Trophoblast cell (in vitro differentiated cells and primary cell): ENCODE measurements around the gene FNDC3A.

Experiments
- DNase-seq, 2 donors: peaks; one replicate each; pipeline ENCODE4 v3.0.0-alpha.2; 2016
- H2AFZ ChIP-seq: 2 replicates; pipeline ENCODE4 v1.6.1; 2013; ENCODE audit warnings: low read length, moderate library complexity, mild to moderate bottlenecking; ENCODE audit not compliant: insufficient read depth, poor library complexity
- H2AK5ac ChIP-seq: 2 replicates; pipeline ENCODE4 v1.6.1; 2013; ENCODE audit warnings: mild to moderate bottlenecking, low read length
- H2BK120ac ChIP-seq: 2 replicates; pipeline ENCODE4 v1.6.1; 2013; ENCODE audit warnings: low read length, mild to moderate bottlenecking, moderate library complexity; ENCODE audit not compliant: insufficient read depth, poor library complexity
- H2BK12ac ChIP-seq: 2 replicates; pipeline ENCODE4 v1.6.1; 2013; ENCODE audit warnings: mild to moderate bottlenecking, low read length, moderate library complexity
- H2BK5ac ChIP-seq: 2 replicates; pipeline ENCODE4 v1.6.1; 2013; ENCODE audit warnings: low read length, low read depth, moderate library complexity, mild to moderate bottlenecking; ENCODE audit not compliant: poor library complexity
- H3K14ac ChIP-seq: 2 replicates; pipeline ENCODE4 v1.6.1; 2013; ENCODE audit warnings: mild to moderate bottlenecking, low read length
- H3K18ac ChIP-seq: 2 replicates; pipeline ENCODE4 v1.6.1; 2013; ENCODE audit warnings: mild to moderate bottlenecking, low read length
- H3K23ac ChIP-seq: 2 replicates; pipeline ENCODE4 v1.6.1; 2013; ENCODE audit warnings: low read length
- H3K27ac ChIP-seq: 2 replicates; pipeline ENCODE4 v1.5.1; 2013; ENCODE audit warnings: low read depth, mild to moderate bottlenecking, inconsistent platforms, low read length, moderate library complexity
- H3K27me3 ChIP-seq: 2 replicates; pipeline ENCODE4 v1.6.1; 2013; ENCODE audit warnings: inconsistent platforms, mild to moderate bottlenecking, low read length, moderate library complexity; ENCODE audit not compliant: insufficient read depth
- H3K36me3 ChIP-seq, 2 experiments: 1 replicate in 1 of 2; 2 replicates in 1 of 2; pipeline ENCODE4 v1.6.1; 2013; ENCODE audit warnings: low read length in 2 of 2, mild to moderate bottlenecking in 2 of 2, moderate library complexity in 1 of 2; ENCODE audit not compliant: insufficient read depth in 2 of 2, control insufficient read depth in 1 of 2
- H3K4ac ChIP-seq: 2 replicates; pipeline ENCODE4 v1.6.1; 2013; ENCODE audit warnings: low read depth, mild to moderate bottlenecking, low read length, moderate library complexity
- H3K4me1 ChIP-seq, 2 experiments: 1 replicate in 1 of 2; 2 replicates in 1 of 2; pipeline ENCODE4 v1.6.1; 2013; ENCODE audit warnings: low read length in 2 of 2, mild to moderate bottlenecking in 2 of 2, moderate library complexity in 1 of 2; ENCODE audit not compliant: insufficient read depth in 2 of 2, control insufficient read depth in 1 of 2
- H3K4me2 ChIP-seq: 2 replicates; pipeline ENCODE4 v1.6.1; 2013; ENCODE audit warnings: inconsistent platforms, mild to moderate bottlenecking, low read length, moderate library complexity
- H3K4me3 ChIP-seq: 2 replicates; pipeline ENCODE4 v1.5.1; 2013; ENCODE audit warnings: mild to moderate bottlenecking, low read depth, low read length, inconsistent platforms
- H3K79me1 ChIP-seq: one replicate; pipeline ENCODE4 v1.6.1; 2013; ENCODE audit warnings: low read length
- H3K79me2 ChIP-seq: 2 replicates; pipeline ENCODE4 v1.6.1; 2013; ENCODE audit warnings: low read length, mild to moderate bottlenecking; ENCODE audit not compliant: control insufficient read depth, insufficient read depth, poor library complexity
- H3K9ac ChIP-seq: 2 replicates; pipeline ENCODE4 v1.6.1; 2013; ENCODE audit warnings: mild to moderate bottlenecking, low read length
- H3K9me3 ChIP-seq: 2 replicates; pipeline ENCODE4 v1.6.1; 2013; ENCODE audit warnings: low read depth, mild to moderate bottlenecking, control low read depth, inconsistent platforms, low read length; ENCODE audit not compliant: insufficient read depth
- H4K12ac ChIP-seq: 2 replicates; pipeline ENCODE4 v1.6.1; 2013; ENCODE audit warnings: low read depth, mild to moderate bottlenecking, low read length, moderate library complexity
- H4K8ac ChIP-seq: 2 replicates; pipeline ENCODE4 v1.6.1; 2013; ENCODE audit warnings: low read depth, mild to moderate bottlenecking, low read length, moderate library complexity
- H4K91ac ChIP-seq: one replicate; pipeline ENCODE4 v1.6.1; 2013; ENCODE audit warnings: low read depth, mild to moderate bottlenecking, low read length, moderate library complexity
- WGBS: extraction: QIAGEN DNeasy Blood & Tissue Kit; methylation state at CpG from one replicate; pipeline ENCODE4 v1.1.7; 2013; ENCODE audit warnings: missing lambda C conversion rate; ENCODE audit not compliant: insufficient read length, insufficient coverage; ENCODE audit errors: extremely low coverage; 5-methylcytosine and 5-hydroxymethylcytosine counted together

The FNDC3A gene

DNA sequence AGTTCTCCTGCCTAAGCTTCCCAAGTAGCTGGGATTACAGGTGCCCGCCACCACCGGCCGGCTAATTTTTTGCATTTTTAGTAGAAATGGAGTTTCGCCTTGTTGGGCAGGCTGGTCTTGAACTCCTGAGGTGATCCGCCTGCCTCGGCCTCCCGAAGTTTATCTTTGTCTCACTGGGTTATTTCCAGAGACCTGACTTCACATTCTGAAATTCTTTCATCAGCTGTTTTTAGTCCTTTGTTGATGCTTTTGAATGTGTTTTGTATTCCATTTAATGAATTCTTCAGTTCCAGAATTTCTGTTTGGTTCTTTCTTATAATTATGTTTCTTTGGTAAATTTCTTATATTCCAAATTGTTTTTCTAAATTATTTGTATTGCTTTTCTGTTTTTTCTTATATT lies 189.0 kb downstream of the FNDC3A start:
- Histone ChIP-seq H3K79me1 (no peaks in the 10 kb centered on the region), H4K8ac (no peak overlapping the region), H3K4me1 (no peaks in the 10 kb centered on the region), H3K4ac (no peak overlapping the region), H2BK120ac (no peak overlapping the region), H3K9me3 (peaks cover 9% of the 10 kb centered on the region), H3K27me3 (no peaks in the 10 kb centered on the region), H3K9ac (no peak overlapping the region), H4K91ac (no peak overlapping the region), H3K14ac (no peak overlapping the region), H2AK5ac (no peak overlapping the region), H3K27ac (no peak overlapping the region), H2AFZ (no peak overlapping the region), H3K18ac (no peak overlapping the region), H3K4me2 (no peak overlapping the region), H3K36me3 (peaks cover 16 to 21% of the 10 kb centered on the region in 2 experiments), H3K23ac (no peak overlapping the region), H2BK5ac (no peak overlapping the region), H4K12ac (no peak overlapping the region), H2BK12ac (no peak overlapping the region), H3K79me2 (no peaks in the 10 kb centered on the region), H3K4me3 (no peak overlapping the region)
- WGBS = no CpG with 5 or more reads among the region's 7 CpGs
- no peak for DNase-seq

DNA sequence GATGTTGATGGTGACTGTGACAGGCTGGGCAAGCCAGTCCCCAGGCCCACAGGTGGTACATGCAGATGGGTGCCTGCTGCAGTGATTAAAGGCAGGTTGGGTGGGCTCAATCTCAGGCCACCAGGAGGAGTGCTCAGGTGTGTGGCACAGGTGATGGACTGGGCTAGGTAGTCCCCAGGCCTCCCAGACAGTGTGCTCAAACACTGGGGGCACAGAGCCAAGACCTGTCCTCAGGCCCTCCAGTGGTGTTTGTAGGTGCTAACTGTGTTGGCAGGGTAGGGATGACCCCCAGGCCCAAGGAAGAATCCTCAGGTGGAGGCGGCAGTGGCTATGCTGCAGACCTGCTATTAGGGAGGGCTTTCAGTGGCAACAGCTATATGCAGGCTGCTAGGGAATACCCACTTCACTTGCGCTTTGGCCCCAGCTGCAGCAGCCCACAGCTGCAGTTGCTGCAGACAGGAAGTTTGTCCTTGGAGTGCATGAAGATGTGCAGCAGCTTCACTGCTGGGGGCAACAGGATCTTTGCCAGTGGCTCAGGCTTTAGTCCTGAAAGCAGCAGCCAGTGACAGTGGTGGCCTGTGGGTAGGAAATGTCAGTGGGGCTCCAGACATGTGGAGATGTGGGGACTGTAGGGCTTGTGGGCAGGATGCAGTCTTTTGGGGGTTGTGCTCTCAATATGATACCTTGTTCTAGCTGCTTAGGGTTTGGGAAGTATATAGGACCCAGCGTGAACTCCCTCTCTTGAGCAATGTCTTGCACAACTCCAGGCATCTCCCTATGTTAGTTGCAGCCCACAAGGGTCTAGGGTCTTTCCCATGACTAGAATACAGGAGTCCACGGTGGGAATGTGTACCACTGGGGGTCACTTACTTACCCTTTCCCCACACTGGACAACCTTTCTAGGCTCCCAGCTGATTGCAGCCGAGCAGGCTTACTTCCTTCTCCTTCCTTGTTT lies 190.4 kb downstream of the FNDC3A start:
- Histone ChIP-seq H3K4ac (no peak overlapping the region), H3K36me3 (peaks cover 16 to 21% of the 10 kb centered on the region in 2 experiments), H2BK5ac (no peak overlapping the region), H3K9ac (no peak overlapping the region), H3K4me3 (no peak overlapping the region), H3K27ac (no peak overlapping the region), H3K4me1 (no peaks in the 10 kb centered on the region), H2BK120ac (no peak overlapping the region), H3K9me3 (peaks cover 9% of the 10 kb centered on the region), H4K12ac (no peak overlapping the region), H3K79me1 (no peaks in the 10 kb centered on the region), H3K27me3 (no peaks in the 10 kb centered on the region), H2AK5ac (no peak overlapping the region), H4K8ac (no peak overlapping the region), H2AFZ (no peak overlapping the region), H3K14ac (no peak overlapping the region), H3K4me2 (no peak overlapping the region), H2BK12ac (no peak overlapping the region), H3K79me2 (no peaks in the 10 kb centered on the region), H3K23ac (peak overlapping the region; percentile 37), H3K18ac (no peak overlapping the region), H4K91ac (no peak overlapping the region)
- no peak for DNase-seq
- WGBS = no CpG with 5 or more reads among the region's 5 CpGs

DNA sequence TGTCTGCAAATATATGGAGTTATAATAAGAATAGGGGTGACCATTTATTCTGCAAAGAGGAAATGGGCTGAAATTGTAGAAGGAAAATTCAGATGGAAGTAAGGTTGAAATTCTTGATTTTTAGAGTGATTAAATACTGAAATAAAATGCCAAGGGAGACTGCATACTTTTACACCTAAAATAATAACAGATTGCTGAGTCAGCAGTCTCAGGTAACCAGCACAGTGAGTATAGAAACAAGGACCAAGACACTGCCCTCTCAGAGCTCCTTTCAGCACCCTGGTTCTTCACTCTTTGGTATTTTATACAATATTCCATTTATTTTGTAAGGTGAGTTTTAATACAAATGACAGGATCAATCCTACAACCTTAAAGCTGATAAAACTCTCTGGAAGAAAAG lies 195.6 kb downstream of the FNDC3A start:
- Histone ChIP-seq H2AK5ac (no peak overlapping the region), H2BK120ac (no peak overlapping the region), H3K4ac (no peak overlapping the region), H4K12ac (no peak overlapping the region), H3K23ac (no peak overlapping the region), H3K9me3 (no peaks in the 10 kb centered on the region), H2AFZ (no peak overlapping the region), H3K27ac (no peak overlapping the region), H4K91ac (no peak overlapping the region), H3K27me3 (no peaks in the 10 kb centered on the region), H3K9ac (no peak overlapping the region), H3K18ac (no peak overlapping the region), H3K14ac (no peak overlapping the region), H3K4me3 (no peak overlapping the region), H3K36me3 (peaks cover 4 to 9% of the 10 kb centered on the region in 2 experiments), H4K8ac (no peak overlapping the region), H2BK5ac (no peak overlapping the region), H2BK12ac (no peak overlapping the region), H3K79me2 (no peaks in the 10 kb centered on the region), H3K79me1 (no peaks in the 10 kb centered on the region), H3K4me1 (no peaks in the 10 kb centered on the region), H3K4me2 (no peak overlapping the region)
- DNase-seq = no peak

DNA sequence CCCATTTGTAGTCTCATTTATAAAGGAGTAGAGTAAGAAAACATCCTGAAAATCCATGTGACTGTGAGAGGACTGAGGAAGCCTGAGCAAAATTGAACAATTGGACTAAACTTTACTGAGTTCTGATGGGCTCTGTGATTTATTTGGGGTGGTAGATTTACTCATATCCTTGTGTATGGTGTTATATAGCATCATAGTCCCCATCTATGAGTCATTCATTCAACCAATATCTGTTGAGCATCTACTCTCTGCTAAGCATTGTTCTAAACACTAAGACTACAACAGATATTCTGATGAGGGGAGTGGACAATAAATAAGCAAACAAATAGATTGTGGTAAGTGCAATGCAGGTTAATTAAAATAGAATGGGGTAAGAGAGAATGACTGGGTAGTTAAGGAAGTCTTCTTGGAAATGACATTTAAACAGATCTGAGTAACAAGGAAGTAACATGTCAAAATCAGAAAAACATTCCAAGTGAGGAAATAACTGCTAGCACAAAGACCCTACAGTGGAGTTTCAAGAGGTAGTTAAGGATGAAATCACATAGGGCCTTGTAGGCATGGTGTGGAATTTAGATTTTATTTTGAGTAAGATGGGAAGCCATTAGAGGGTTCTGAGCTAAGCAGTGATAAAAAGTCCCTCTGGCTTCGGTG lies 208.1 kb downstream of the FNDC3A start:
- H3K9ac ChIP-seq = no peak overlapping the region
- no peaks in the 10 kb centered on the region for H3K9me3 ChIP-seq
- H3K79me2 ChIP-seq = no peaks in the 10 kb centered on the region

More for the DNA sequence above, 208.1 kb downstream of the FNDC3A start:
- no peak for DNase-seq
- no peak overlapping the region for H2BK5ac ChIP-seq
- no peak overlapping the region for H3K4me2 ChIP-seq
- no peak overlapping the region for H4K8ac ChIP-seq
- H3K4ac ChIP-seq = no peak overlapping the region
- no peak overlapping the region for H3K23ac ChIP-seq
- no peaks in the 10 kb centered on the region for H3K79me1 ChIP-seq
- no peak overlapping the region for H4K12ac ChIP-seq
- H3K27ac ChIP-seq = no peak overlapping the region
- no peak overlapping the region for H2BK120ac ChIP-seq
- H3K27me3 ChIP-seq = no peaks in the 10 kb centered on the region
- H3K36me3 ChIP-seq = peaks cover 10 to 12% of the 10 kb centered on the region in 2 experiments
- no peak overlapping the region for H3K18ac ChIP-seq
- no peaks in the 10 kb centered on the region for H3K4me1 ChIP-seq
- H4K91ac ChIP-seq = no peak overlapping the region
- H2BK12ac ChIP-seq = no peak overlapping the region
- WGBS = no CpG with 5 or more reads among the region's 1 CpG
- H3K14ac ChIP-seq = no peak overlapping the region
- no peak overlapping the region for H3K4me3 ChIP-seq
- no peak overlapping the region for H2AK5ac ChIP-seq
- H2AFZ ChIP-seq = no peak overlapping the region
